GDM1 (cell line): ENCODE results near the gene TMPRSS2.

Experiments
- DNase-seq: peaks from one replicate; lab custom pipeline; 2025; lab: John Stamatoyannopoulos, UW

TMPRSS2 gene

DNA sequence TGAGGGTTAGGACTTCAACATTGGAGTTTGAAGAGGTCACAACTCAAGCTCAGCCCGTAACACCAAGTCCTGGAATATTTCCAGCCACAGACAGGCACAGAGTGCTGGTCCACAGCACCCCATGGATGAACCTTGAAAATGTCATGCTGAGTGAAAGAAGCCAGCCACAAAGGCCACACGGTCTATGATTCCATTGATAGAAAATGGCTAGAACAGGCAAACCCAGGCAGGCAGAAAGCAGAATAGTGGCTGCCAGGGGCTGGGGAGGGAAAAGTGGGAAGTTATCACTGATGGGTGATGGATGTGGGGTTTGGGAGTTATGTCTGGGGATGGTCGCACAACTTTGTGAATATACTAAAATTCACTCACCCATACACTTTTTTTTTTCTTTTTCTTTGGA lies 60.6 kb downstream of the TMPRSS2 start:
- no peak for DNase-seq

GRCh38 chr21:41446586-41446985 lies 61.4 kb downstream of the TMPRSS2 start:
- no peak for DNase-seq

GRCh38 chr21:41445465-41445862 lies 62.5 kb downstream of the TMPRSS2 start:
- no peak for DNase-seq

DNA sequence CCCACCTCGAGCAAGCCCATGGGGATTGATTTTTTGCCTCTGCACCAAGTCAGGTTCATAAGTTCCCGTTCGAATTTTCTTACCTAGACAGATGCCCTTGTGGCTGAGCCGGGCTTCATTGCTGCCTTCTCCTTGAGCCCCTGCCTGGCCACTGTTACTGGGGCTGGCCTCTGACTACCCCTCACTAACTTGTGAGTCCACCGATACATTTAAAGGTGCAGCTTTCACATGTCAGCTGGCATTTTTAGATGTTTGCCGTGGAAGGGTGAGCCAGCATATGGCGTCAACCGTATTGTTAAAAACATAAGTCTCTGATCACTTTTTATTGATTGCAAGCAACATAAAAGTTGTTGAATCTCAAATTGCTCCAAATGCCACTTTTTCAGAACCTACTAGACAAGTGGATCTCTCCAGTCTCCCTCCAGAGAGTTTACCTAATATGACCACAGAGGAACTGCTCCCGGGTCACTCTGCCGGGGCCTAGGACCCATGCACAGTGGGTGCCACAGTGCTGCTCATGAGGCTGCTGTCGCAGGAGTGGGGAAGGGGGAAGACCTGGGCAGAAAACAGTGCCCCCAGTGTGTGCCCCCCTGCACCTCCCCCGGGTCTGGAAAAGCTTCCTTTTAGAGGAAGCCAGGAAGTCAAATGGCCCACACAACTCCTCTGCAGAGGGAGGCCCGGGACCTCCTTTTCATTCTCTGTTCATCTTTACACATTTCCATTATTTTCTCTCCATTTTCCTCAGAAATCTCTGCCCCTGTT lies 63.1 kb downstream of the TMPRSS2 start:
- no peak for DNase-seq

DNA sequence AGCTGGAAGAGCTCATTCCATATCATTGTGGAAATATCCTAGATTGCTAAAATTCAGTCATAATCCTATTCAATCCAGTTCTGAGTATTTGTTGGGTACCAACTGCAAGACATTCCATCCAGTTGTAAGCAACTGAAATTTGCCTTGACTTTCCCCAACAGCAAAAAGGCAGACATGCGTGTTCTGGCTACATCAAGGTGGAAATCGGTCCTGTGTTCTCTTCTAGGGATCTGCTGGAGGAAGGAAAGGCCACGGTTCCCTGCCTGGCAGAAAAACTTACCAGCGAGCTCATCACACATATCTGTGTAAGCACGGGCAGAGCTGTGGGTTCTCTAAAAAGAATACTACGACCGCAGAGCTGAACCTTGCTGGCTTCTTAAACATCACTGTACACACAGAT lies 64.4 kb downstream of the TMPRSS2 start:
- DNase-seq = no peak

GRCh38 chr21:41442481-41443186 lies 65.3 kb downstream of the TMPRSS2 start:
- DNase-seq = no peak

DNA sequence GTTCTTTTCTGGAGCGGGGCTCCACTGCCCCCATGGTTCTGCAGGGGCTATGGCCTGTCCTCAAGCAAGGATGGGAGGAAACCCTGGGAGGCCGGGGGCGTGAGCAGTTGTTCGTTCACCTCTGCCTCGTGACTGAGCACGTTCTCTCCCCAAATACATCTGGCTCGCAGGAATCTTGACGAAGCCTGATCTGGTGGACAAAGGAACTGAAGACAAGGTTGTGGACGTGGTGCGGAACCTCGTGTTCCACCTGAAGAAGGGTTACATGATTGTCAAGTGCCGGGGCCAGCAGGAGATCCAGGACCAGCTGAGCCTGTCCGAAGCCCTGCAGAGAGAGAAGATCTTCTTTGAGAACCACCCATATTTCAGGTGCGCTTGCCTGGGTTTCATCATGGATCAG lies 66.4 kb downstream of the TMPRSS2 start:
- no peak for DNase-seq

DNA sequence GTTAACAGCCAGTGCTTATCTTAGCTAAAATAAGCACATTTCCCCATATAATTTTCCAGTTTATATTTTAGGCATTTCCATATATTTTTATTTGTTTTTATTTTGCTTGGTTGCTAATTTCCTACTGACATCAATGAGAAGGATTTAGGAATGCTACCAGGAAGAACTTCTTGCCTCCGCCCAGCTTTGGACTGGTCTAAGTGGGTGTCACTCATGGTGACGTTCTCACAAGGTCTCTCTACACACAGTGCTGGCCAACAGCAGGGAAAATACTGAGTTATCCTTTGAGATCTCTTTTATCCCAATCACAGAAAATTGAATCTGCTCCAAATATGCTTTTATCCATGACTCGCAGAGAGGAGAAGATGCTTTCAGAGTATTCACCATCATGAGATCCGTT lies 68.7 kb downstream of the TMPRSS2 start:
- DNase-seq = no peak

GRCh38 chr21:41438425-41439113 lies 69.4 kb downstream of the TMPRSS2 start:
- no peak for DNase-seq

DNA sequence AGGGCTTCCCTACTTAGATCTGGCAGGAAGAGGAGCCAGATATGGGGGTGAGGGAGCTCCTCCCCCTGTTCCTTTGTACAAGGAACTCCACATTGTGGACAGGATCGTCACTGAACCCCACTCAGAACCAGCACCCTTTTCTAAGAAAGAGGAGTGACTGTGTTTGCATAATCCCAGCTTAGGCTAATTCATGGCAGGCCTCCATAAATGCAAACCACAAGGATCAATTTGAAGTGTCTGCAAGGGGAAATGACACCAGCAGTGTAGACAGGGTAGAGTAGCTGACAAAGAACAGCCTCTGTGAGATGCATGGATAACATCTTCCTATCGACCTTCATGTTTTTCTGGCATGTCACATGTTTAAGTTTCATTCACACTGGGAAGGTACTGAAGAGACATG lies 70.2 kb downstream of the TMPRSS2 start:
- DNase-seq = no peak

DNA sequence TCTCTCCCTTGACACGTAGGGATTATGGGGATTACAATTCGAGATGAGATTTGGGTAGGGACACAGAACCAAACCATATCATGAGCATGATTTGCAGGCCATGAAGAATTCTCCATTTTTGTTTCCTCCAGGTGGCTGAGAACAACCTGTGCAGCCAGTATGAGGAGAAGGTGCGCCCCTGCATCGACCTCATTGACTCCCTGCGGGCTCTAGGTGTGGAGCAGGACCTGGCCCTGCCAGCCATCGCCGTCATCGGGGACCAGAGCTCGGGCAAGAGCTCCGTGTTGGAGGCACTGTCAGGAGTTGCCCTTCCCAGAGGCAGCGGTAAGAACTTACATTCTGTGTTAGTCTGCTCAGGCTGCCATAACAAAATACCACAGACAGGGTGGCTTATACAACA lies 72.3 kb downstream of the TMPRSS2 start:
- DNase-seq = no peak

DNA sequence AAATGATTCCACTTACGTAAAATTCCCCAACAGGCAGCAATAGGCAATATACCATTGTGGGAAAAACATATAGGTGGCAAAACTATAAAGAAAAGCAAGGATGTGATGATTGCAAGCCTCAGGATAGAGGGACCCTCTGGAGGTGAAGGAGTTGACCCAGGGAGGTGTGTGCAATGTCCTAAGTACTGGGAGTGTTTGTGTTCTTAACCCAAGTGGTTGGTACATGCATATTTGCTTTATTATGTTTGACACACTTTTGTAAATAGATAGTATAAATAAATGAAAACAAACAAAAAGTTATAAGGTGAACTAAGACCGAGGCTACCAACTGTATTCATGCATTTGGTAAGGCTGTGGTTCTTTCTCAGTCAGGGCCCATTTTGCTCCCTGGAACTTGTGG lies 74.4 kb downstream of the TMPRSS2 start:
- no peak for DNase-seq

DNA sequence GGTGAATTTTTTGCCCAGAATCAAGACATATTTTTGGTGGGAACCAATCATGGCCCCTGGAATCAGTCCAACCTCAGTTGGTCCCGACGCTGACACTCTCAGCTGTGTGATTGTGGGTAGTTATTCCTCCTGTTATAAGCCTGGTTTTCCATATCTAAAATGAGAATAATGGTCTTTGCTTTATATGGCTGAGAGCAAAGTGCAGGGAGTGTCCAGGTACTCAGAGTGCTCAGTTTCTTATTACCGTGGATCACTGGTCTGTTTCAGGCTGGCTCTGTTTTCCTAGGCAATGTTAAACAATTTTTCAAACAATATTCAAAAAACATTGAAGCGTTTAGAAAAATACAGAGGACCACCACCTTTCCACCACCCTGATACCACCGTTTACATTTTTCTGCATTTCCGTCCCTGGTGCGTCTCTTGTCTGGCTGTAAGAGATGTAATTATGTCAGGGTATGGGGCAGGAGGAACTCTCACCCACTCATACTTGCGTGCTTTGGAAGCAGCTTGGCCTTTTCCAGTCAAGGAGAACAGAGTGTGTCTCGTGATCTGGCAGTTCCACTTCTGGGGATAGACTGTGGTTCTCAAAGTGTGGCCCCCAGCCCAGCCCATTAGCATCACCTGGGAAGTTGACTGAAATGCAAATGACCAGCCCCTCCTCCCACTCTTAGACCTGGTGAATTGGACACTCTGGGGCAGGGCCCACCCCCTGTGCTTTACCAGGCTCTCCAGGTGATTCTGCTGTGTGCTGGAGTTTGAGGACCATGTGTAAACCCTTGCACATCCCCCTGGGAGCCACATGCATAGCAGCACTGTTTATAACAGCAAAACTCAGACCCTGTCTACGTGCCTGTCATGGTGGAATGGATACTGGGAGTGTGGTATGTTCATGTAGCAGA lies 75.1 kb downstream of the TMPRSS2 start:
- no peak for DNase-seq

DNA sequence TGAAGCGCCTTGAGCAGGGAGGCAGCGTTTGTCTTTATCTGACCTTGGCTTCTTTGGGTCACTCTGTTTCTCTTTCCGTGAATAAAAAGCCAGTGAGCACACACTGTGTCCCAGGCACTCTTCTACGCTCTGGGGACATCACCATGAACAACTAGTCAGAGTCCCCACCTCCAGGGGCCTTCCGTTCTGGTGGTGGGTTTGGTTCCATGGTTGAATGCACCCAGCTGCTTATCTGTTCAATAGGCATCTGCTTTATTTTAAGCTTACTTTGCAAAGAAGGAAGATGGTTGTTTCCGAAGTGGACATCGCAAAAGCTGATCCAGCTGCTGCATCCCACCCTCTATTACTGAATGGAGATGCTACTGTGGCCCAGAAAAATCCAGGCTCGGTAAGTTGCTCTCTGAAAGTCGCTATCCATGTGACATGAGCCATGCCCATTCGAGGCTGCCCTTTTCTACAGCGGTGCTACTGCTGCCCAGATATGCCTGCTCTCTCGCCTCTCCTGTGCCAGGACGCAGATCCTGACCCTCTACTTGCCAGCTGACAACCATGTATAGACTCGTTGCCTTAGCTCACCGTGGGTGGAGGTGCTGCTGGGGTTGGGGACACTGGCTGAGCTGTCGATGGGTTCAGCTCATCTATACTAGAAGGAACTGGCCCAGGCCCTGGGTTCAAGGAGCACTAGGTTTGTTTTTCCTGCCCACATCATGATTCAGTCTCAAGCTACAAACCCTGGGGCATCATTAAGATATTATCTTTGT lies 76.0 kb downstream of the TMPRSS2 start:
- no peak for DNase-seq

GRCh38 chr21:41429925-41430491 lies 78.0 kb downstream of the TMPRSS2 start:
- DNase-seq = no peak

- DNase-seq = no peak
These were observed 78.7 kb downstream of the TMPRSS2 start for GRCh38 chr21:41429305-41429704.

DNA sequence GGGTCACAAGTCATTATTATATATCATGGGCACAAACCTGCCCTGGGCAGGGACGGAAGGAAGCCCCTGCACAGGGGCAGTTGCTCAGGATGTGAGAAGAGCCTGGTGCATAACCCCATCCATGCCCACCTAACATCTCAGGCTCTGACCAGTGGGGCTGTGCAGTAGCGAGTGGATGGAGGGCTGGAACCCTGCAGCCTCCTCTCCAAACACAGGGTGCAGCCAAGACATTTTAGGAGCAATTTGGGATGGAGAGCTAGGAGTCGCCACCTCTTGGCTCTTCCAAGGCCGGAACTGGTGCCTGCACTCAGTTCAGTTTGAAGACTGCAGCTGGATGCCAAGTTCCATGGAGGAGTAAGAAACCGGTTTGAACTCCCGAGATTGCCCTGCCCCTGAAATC lies 79.1 kb downstream of the TMPRSS2 start:
- no peak for DNase-seq

- no peak for DNase-seq
These were observed 79.6 kb downstream of the TMPRSS2 start for GRCh38 chr21:41428311-41428710.

DNA sequence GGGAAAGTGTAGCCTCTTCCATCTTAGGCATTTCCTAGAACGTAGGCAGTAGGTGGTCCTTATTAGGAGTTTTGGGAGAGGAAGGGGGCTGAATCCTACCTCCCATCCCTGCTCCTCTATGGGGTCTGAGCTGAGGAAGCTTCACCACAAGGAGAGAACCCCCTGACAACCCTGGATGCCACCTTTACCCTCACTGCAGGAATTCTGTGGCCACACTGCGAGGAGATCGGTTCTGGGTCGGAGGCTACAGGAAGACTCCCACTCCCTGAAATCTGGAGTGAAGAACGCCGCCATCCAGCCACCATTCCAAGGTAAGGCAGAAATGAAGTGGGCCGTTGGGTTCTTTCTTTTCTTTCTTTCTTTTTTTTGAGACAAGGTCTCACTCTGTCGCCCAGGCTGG lies 80.4 kb downstream of the TMPRSS2 start:
- no peak for DNase-seq

- no peak for DNase-seq
These were observed 81.1 kb downstream of the TMPRSS2 start for GRCh38 chr21:41426676-41427404.
